Measurements from ENCODE around the gene TMEM163.

TMEM163 gene

DNA sequence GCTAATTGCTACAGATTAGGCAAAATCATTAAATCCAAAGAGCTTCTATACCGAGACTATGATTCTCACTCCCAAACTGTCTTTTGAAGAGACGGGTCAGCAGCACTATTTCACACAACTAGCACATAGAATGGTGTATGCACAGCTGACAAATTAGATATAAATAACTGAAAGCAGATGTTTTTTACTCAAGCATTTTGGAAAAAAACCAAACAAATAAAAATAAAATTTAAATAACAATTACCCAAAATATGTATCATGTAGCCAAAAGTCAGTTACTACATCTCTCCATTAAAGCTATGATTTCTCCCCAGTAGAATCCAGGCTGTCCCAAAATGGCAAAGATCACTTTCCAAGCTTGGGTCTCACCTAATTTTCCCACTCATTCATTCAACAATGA, 107.9 kb downstream of the TMEM163 start:
- TF ChIP-seq, protein P1, sequence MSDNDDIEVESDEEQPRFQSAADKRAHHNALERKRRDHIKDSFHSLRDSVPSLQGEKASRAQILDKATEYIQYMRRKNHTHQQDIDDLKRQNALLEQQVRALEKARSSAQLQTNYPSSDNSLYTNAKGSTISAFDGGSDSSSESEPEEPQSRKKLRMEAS (IDR thresholded peaks at IDR 0.05) = no peak
- TF ChIP-seq REST (IDR thresholded peaks at IDR 0.05; ENCODE audit: low read depth) (no peak), ZBTB7A (IDR thresholded peaks at IDR 0.05; ENCODE audit: low read depth) (no peak), YY1 (IDR thresholded peaks at IDR 0.05; ENCODE audit: low read depth) (no peak), RAD21 (IDR thresholded peaks at IDR 0.05; ENCODE audit: low read depth) (no peak), USF1 (IDR thresholded peaks at IDR 0.05) (no peak), EGR1 (IDR thresholded peaks at IDR 0.05) (no peak), TEAD4 (IDR thresholded peaks at IDR 0.05) (no peak), CREB1 (IDR thresholded peaks at IDR 0.05; ENCODE audit: low read depth) (no peak), EP300 (IDR thresholded peaks at IDR 0.05; ENCODE audit: borderline replicate concordance) (no peak), NFIC (IDR thresholded peaks at IDR 0.05) (no peak), FOXM1 (IDR thresholded peaks at IDR 0.05; ENCODE audit: borderline replicate concordance, low read depth) (no peak), TAF1 (IDR thresholded peaks at IDR 0.05; ENCODE audit: low read depth) (no peak), CEBPB (IDR thresholded peaks at IDR 0.05) (no peak), TCF12 (IDR thresholded peaks at IDR 0.05; ENCODE audit: low read depth) (no peak)

- TF ChIP-seq TAF1 (IDR thresholded peaks at IDR 0.05; ENCODE audit: low read depth) (no peak), EGR1 (IDR thresholded peaks at IDR 0.05) (no peak), YY1 (IDR thresholded peaks at IDR 0.05; ENCODE audit: low read depth) (no peak)
- TF ChIP-seq, protein P1 (IDR thresholded peaks at IDR 0.05) = no peak
Observed at GRCh38 chr2:134609924-134610513, 108.8 kb downstream of the TMEM163 start.

- no peak for TF ChIP-seq FOXM1 (IDR thresholded peaks at IDR 0.05; ENCODE audit: borderline replicate concordance, low read depth)
- TF ChIP-seq TCF12 (IDR thresholded peaks at IDR 0.05; ENCODE audit: low read depth) = no peak
- TF ChIP-seq CREB1 (IDR thresholded peaks at IDR 0.05; ENCODE audit: low read depth) = no peak
- no peak for TF ChIP-seq CEBPB (IDR thresholded peaks at IDR 0.05)
- TF ChIP-seq ZBTB7A (IDR thresholded peaks at IDR 0.05; ENCODE audit: low read depth) = no peak
- no peak for TF ChIP-seq NFIC (IDR thresholded peaks at IDR 0.05)
- no peak for TF ChIP-seq REST (IDR thresholded peaks at IDR 0.05; ENCODE audit: low read depth)
- TF ChIP-seq TAF1 (IDR thresholded peaks at IDR 0.05; ENCODE audit: low read depth) = no peak
- TF ChIP-seq USF1 (IDR thresholded peaks at IDR 0.05) = no peak
- TF ChIP-seq, protein P1 (IDR thresholded peaks at IDR 0.05) = no peak
- TF ChIP-seq TEAD4 (IDR thresholded peaks at IDR 0.05) = no peak
- TF ChIP-seq YY1 (IDR thresholded peaks at IDR 0.05; ENCODE audit: low read depth) = no peak
- no peak for TF ChIP-seq EP300 (IDR thresholded peaks at IDR 0.05; ENCODE audit: borderline replicate concordance)
- no peak for TF ChIP-seq EGR1 (IDR thresholded peaks at IDR 0.05)
- TF ChIP-seq RAD21 (IDR thresholded peaks at IDR 0.05; ENCODE audit: low read depth) = no peak
Observed at GRCh38 chr2:134603966-134604365, 114.8 kb downstream of the TMEM163 start.

DNA sequence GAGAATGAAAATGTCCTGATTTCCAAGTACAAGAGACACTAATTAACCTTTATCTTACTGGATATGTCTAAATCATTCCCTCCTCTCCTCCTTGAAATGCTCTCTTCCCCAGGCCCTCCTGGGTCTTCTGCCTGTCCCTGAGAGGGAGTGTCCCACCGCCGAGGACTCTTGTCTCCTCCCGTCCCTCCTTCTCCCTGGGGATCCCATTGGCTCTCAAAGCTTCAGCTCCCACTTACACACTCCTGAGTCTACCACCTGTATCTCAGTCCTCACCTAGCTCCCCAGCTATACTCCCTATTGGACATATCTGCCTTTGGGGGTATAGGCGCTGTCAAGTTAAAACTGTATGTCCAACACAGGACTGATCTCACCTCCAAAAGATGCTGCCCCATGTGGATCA, 116.1 kb downstream of the TMEM163 start:
- TF ChIP-seq RAD21 (IDR thresholded peaks at IDR 0.05; ENCODE audit: low read depth) = no peak
- TF ChIP-seq TEAD4 (IDR thresholded peaks at IDR 0.05) = no peak
- no peak for TF ChIP-seq TCF12 (IDR thresholded peaks at IDR 0.05; ENCODE audit: low read depth)
- no peak for TF ChIP-seq CREB1 (IDR thresholded peaks at IDR 0.05; ENCODE audit: low read depth)
- no peak for TF ChIP-seq TAF1 (IDR thresholded peaks at IDR 0.05; ENCODE audit: low read depth)
- TF ChIP-seq REST (IDR thresholded peaks at IDR 0.05; ENCODE audit: low read depth) = no peak
- TF ChIP-seq, protein P1 (IDR thresholded peaks at IDR 0.05) = no peak
- no peak for TF ChIP-seq NFIC (IDR thresholded peaks at IDR 0.05)
- no peak for TF ChIP-seq EP300 (IDR thresholded peaks at IDR 0.05; ENCODE audit: borderline replicate concordance)
- TF ChIP-seq EGR1 (IDR thresholded peaks at IDR 0.05) = no peak
- no peak for TF ChIP-seq CEBPB (IDR thresholded peaks at IDR 0.05)
- no peak for TF ChIP-seq ZBTB7A (IDR thresholded peaks at IDR 0.05; ENCODE audit: low read depth)
- TF ChIP-seq YY1 (IDR thresholded peaks at IDR 0.05; ENCODE audit: low read depth) = no peak
- no peak for TF ChIP-seq USF1 (IDR thresholded peaks at IDR 0.05)
- TF ChIP-seq FOXM1 (IDR thresholded peaks at IDR 0.05; ENCODE audit: borderline replicate concordance, low read depth) = no peak
